K562 (cell line): ENCODE results near the gene NMRAL1. TPM values are rescaled to one million over a fixed set of nuclear protein-coding genes. Genes with fewer than 3 reads are reported as not detected.

Experiments used
- CAMTA2 ChIP-seq: fragments of 250-450 bp; sonication (Bioruptor Pico); conservative IDR thresholded peaks from 2 replicates; pipeline ENCODE4 v1.5.1; 2022
- DACH1 ChIP-seq: fragments of 450-650 bp; IDR thresholded peaks from 2 replicates; pipeline ENCODE4 v1.6.1; 2018; ENCODE audit not compliant: partially characterized antibody
- FIP1L1 ChIP-seq: fragments of 200-400 bp; formaldehyde crosslinking; IDR thresholded peaks from 2 replicates; pipeline ENCODE4 v1.6.1; 2018; ENCODE audit warnings: mild to moderate bottlenecking, low read depth, low read length; ENCODE audit not compliant: poor library complexity, severe bottlenecking
- FOS ChIP-seq: IDR thresholded peaks from 3 replicates; pipeline ENCODE4 v1.6.1; 2011; ENCODE audit not compliant: insufficient read length; ENCODE audit errors: extremely low read depth
- FOXJ2 ChIP-seq: fragments of 200-800 bp; sonication (Bioruptor generic); IDR thresholded peaks from 2 replicates; pipeline ENCODE4 v1.6.1; 2016; ENCODE audit warnings: missing genetic modification characterization, missing compliant biosample characterization
- KDM5B ChIP-seq: fragments of 200-600 bp; sonication (generic); IDR thresholded peaks from 2 replicates; pipeline ENCODE4 v1.6.1; 2012; ENCODE audit warnings: low read depth, mild to moderate bottlenecking, moderate library complexity, low read length, control low read depth, inconsistent platforms; ENCODE audit not compliant: insufficient replicate concordance
- LEF1 ChIP-seq: fragments of 450-650 bp; IDR thresholded peaks from 2 replicates; pipeline ENCODE4 v1.6.1; 2016; ENCODE audit warnings: mild to moderate bottlenecking
- MCM3 ChIP-seq: fragments of 450-650 bp; IDR thresholded peaks from 2 replicates; pipeline ENCODE4 v1.6.1; 2016
- MEF2D ChIP-seq: conservative IDR thresholded peaks from 2 replicates; pipeline ENCODE4 v1.6.1; 2016; ENCODE audit warnings: low read depth, missing genetic modification characterization, missing compliant biosample characterization
- MEIS2 ChIP-seq: fragments of 450-650 bp; IDR thresholded peaks from 2 replicates; pipeline ENCODE4 v1.6.1; 2014; ENCODE audit warnings: mild to moderate bottlenecking; ENCODE audit not compliant: partially characterized antibody
- NCOR1 ChIP-seq: fragments of 450-650 bp; IDR thresholded peaks from 2 replicates; pipeline ENCODE4 v1.6.1; 2016; ENCODE audit warnings: mild to moderate bottlenecking, moderate library complexity
- PCBP1 ChIP-seq: fragments of 200-400 bp; formaldehyde crosslinking; IDR thresholded peaks from 2 replicates; pipeline ENCODE4 v1.6.1; 2018; ENCODE audit warnings: mild to moderate bottlenecking, low read depth, low read length; ENCODE audit not compliant: poor library complexity, severe bottlenecking
- SMAD2 ChIP-seq: fragments of 150-350 bp; IDR thresholded peaks from 2 replicates; pipeline ENCODE4 v1.6.1; 2014; ENCODE audit warnings: low read depth, mild to moderate bottlenecking, low read length
- SOX6 ChIP-seq: fragments of 450-650 bp; IDR thresholded peaks from 2 replicates; pipeline ENCODE4 v1.6.1; 2014; ENCODE audit warnings: mild to moderate bottlenecking
- TCF7L2 ChIP-seq: fragments of 150-350 bp; IDR thresholded peaks from 2 replicates; pipeline ENCODE4 v1.6.1; 2016; ENCODE audit warnings: low read depth, mild to moderate bottlenecking, low read length, moderate library complexity
- ZFX ChIP-seq: sonication (generic); formaldehyde crosslinking; IDR thresholded peaks from 2 replicates; pipeline ENCODE4 v1.8.0; 2022; ENCODE audit warnings: mild to moderate bottlenecking, missing genetic modification reagents, moderate library complexity
- ZNF551 ChIP-seq: fragments of 250-450 bp; sonication (Bioruptor Pico); IDR thresholded peaks from 2 replicates; pipeline ENCODE4 v1.5.0; 2021; ENCODE audit warnings: mild to moderate bottlenecking, moderate library complexity
- ZNF696 ChIP-seq: fragments of 250-450 bp; sonication (Bioruptor Pico); conservative IDR thresholded peaks from 2 replicates; pipeline ENCODE4 v1.4.0; 2020; ENCODE audit warnings: mild to moderate bottlenecking, moderate library complexity
- polyA plus RNA-seq, 8 experiments: library from polyadenylated mRNA; depleted of rRNA in 4 of 8; stranded (reverse) in 5 of 8; unstranded in 3 of 8; fragments of >200 nt; fragmentation: Nextera tagmentation in 2 of 8; fragmentation: Illumina TruSeq in 1 of 8; extraction: Ambion mirVana in 2 of 8; extraction: Trizol in 1 of 8; gene quantifications; 2 replicates each; pipeline versions ENCODE4 v1.2.1 to v1.2.3, GENCODE V29; 2011 to 2014; ENCODE audit warnings: inconsistent platforms in 1 of 8, missing spikeins in 1 of 8
- total RNA-seq, 7 experiments: library from RNA; depleted of rRNA in 6 of 7; stranded (reverse); fragments of >200 nt in 6 of 7; fragmentation: Illumina TruSeq in 2 of 7; extraction: Trizol in 2 of 7; gene quantifications; 2 replicates each; pipeline versions ENCODE4 v1.2.1 to v1.2.3, GENCODE V29; 2011 to 2021; ENCODE audit warnings: low replicate concordance in 1 of 7
- TF ChIP-seq, protein P1 (sequence below), 2 experiments: fragments of 450-650 bp; conservative IDR thresholded peaks; 2 replicates each; pipeline ENCODE4 v1.6.1; 2017; ENCODE audit warnings: mild to moderate bottlenecking in 2 of 2, moderate library complexity in 2 of 2
- TF ChIP-seq, protein P2 (sequence below): fragments of 250-450 bp; sonication (Bioruptor Pico); IDR thresholded peaks from 2 replicates; pipeline ENCODE4 v1.4.0; 2020; ENCODE audit warnings: mild to moderate bottlenecking, moderate library complexity, borderline replicate concordance
- TF ChIP-seq, protein P3 (sequence below), 2 experiments: fragments of 450-650 bp in 1 of 2; sonication (generic) in 1 of 2; formaldehyde crosslinking in 1 of 2; IDR thresholded peaks in 1 of 2; conservative IDR thresholded peaks in 1 of 2; 2 replicates each; pipeline versions ENCODE4 v1.6.1 to v1.8.1; 2016 to 2023; ENCODE audit warnings: mild to moderate bottlenecking in 2 of 2, moderate library complexity in 2 of 2, inconsistent platforms in 1 of 2, missing genetic modification reagents in 1 of 2

The NMRAL1 gene
- total and polyA plus RNA-seq, 9 of the 15 experiments (the other 6 are each of a cell fraction or from before 2014, with no cell fraction given) = 6.3 to 116 (median 63.2) TPM

DNA sequence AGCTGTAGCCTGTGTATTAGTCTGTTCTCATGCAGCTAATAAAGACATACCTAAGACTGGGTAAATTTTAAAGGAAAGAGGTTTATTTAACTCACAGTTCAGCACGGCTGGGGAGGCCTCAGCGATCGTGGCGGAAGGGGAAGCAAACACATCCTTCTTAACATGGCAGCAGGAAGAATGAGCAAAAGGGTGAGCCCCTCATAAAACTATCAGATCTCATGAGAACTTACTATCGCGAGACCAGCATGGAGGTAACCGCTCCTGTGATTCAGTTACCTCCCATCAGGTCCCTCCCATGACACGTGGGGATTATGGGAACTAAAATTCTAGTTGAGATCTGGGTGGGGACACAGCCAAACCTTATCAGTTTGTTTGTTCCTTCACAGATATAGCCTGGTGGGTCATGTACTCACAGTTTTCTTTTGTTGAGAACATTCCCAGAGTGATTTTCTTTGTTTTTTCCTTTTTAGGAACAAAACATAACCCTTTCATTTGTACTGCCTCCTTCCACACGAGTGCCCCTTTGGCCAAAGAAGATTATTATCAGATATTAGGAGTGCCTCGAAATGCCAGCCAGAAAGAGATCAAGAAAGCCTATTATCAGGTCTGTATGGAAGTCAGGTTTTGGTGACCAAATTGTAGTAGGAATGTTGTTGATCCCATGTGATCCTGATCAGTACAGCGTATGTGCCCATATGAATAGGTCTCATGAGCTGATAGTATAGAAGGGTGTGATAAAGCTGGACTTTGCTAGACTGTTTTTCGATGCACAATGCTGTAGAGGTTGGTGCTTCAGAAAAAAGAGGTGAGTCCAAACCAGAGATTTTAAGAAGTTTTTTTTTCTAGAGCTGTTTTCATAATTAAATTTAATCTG, 40.3 kb downstream of the NMRAL1 start (continued):
- TF ChIP-seq SMAD2 = no peak
- TF ChIP-seq FIP1L1 = no peak
- no peak for TF ChIP-seq ZNF551
- TF ChIP-seq, protein P1, sequence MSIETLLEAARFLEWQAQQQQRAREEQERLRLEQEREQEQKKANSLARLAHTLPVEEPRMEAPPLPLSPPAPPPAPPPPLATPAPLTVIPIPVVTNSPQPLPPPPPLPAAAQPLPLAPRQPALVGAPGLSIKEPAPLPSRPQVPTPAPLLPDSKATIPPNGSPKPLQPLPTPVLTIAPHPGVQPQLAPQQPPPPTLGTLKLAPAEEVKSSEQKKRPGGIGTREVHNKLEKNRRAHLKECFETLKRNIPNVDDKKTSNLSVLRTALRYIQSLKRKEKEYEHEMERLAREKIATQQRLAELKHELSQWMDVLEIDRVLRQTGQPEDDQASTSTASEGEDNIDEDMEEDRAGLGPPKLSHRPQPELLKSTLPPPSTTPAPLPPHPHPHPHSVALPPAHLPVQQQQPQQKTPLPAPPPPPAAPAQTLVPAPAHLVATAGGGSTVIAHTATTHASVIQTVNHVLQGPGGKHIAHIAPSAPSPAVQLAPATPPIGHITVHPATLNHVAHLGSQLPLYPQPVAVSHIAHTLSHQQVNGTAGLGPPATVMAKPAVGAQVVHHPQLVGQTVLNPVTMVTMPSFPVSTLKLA (conservative IDR thresholded peaks at IDR 0.05) = peak; percentile 80 to 87
- TF ChIP-seq NCOR1 = no peak
- no peak for TF ChIP-seq TCF7L2
- TF ChIP-seq FOXJ2 (tag) = peak; percentile 68
- TF ChIP-seq KDM5B = peak; percentile 85
- TF ChIP-seq FOS = no peak
- no peak for TF ChIP-seq MEF2D (tag)
- TF ChIP-seq MEIS2 = peak; percentile 66
- TF ChIP-seq PCBP1 = no peak
- TF ChIP-seq LEF1 = peak; percentile 66; the same call in 1 of the 2 replicates
- TF ChIP-seq ZNF696 (CRISPR knock-in tag) = no peak
- TF ChIP-seq CAMTA2 = 0 out of 2 replicates have a peak, but pooled peaks have one; percentile 24
- TF ChIP-seq, protein P2, sequence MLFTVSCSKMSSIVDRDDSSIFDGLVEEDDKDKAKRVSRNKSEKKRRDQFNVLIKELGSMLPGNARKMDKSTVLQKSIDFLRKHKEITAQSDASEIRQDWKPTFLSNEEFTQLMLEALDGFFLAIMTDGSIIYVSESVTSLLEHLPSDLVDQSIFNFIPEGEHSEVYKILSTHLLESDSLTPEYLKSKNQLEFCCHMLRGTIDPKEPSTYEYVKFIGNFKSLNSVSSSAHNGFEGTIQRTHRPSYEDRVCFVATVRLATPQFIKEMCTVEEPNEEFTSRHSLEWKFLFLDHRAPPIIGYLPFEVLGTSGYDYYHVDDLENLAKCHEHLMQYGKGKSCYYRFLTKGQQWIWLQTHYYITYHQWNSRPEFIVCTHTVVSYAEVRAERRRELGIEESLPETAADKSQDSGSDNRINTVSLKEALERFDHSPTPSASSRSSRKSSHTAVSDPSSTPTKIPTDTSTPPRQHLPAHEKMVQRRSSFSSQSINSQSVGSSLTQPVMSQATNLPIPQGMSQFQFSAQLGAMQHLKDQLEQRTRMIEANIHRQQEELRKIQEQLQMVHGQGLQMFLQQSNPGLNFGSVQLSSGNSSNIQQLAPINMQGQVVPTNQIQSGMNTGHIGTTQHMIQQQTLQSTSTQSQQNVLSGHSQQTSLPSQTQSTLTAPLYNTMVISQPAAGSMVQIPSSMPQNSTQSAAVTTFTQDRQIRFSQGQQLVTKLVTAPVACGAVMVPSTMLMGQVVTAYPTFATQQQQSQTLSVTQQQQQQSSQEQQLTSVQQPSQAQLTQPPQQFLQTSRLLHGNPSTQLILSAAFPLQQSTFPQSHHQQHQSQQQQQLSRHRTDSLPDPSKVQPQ = no peak
- TF ChIP-seq MCM3 = no peak
- peak; percentile 86 for TF ChIP-seq SOX6
- TF ChIP-seq, protein P3, sequence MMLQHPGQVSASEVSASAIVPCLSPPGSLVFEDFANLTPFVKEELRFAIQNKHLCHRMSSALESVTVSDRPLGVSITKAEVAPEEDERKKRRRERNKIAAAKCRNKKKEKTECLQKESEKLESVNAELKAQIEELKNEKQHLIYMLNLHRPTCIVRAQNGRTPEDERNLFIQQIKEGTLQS (IDR thresholded peaks at IDR 0.05) = peak; percentile 14; the same call in 1 of the 2 replicates
- TF ChIP-seq, protein P3 (CRISPR knock-in tag; conservative IDR thresholded peaks at IDR 0.05) = no peak
- TF ChIP-seq ZFX (CRISPR knock-in tag) = peak; percentile 88
- TF ChIP-seq DACH1 = no peak
